Ishikawa (cell line): ENCODE results near the gene CDKN2A.

Source experiments
- CEBPB ChIP-seq: IDR thresholded peaks from 2 replicates; pipeline ENCODE4 v1.6.1; 2012
- CREB1 ChIP-seq: IDR thresholded peaks from 2 replicates; pipeline ENCODE4 v1.6.1; 2012; ENCODE audit warnings: low read depth
- EGR1 ChIP-seq: IDR thresholded peaks from 2 replicates; pipeline ENCODE4 v1.6.1; 2012
- EP300 ChIP-seq: IDR thresholded peaks from 2 replicates; pipeline ENCODE4 v1.6.1; 2012; ENCODE audit warnings: borderline replicate concordance
- FOXM1 ChIP-seq: IDR thresholded peaks from 2 replicates; pipeline ENCODE4 v1.6.1; 2012; ENCODE audit warnings: low read depth, borderline replicate concordance
- NFIC ChIP-seq: IDR thresholded peaks from 2 replicates; pipeline ENCODE4 v1.6.1; 2012
- RAD21 ChIP-seq: IDR thresholded peaks from 2 replicates; pipeline ENCODE4 v1.6.1; 2012; ENCODE audit warnings: low read depth
- REST ChIP-seq: IDR thresholded peaks from 2 replicates; pipeline ENCODE4 v1.6.1; 2012; ENCODE audit warnings: low read depth, mild to moderate bottlenecking
- TAF1 ChIP-seq: IDR thresholded peaks from 2 replicates; pipeline ENCODE4 v1.6.1; 2012; ENCODE audit warnings: low read depth, mild to moderate bottlenecking
- TCF12 ChIP-seq: IDR thresholded peaks from 2 replicates; pipeline ENCODE4 v1.6.1; 2012; ENCODE audit warnings: low read depth
- TEAD4 ChIP-seq: IDR thresholded peaks from 2 replicates; pipeline ENCODE4 v1.6.1; 2012
- USF1 ChIP-seq: IDR thresholded peaks from 2 replicates; pipeline ENCODE4 v1.6.1; 2012
- YY1 ChIP-seq: IDR thresholded peaks from 2 replicates; pipeline ENCODE4 v1.6.1; 2012; ENCODE audit warnings: low read depth
- ZBTB7A ChIP-seq: IDR thresholded peaks from 2 replicates; pipeline ENCODE4 v1.6.1; 2012; ENCODE audit warnings: low read depth
- TF ChIP-seq, protein P1 (sequence below): IDR thresholded peaks from 2 replicates; pipeline ENCODE4 v1.6.1; 2012

Gene CDKN2A

DNA sequence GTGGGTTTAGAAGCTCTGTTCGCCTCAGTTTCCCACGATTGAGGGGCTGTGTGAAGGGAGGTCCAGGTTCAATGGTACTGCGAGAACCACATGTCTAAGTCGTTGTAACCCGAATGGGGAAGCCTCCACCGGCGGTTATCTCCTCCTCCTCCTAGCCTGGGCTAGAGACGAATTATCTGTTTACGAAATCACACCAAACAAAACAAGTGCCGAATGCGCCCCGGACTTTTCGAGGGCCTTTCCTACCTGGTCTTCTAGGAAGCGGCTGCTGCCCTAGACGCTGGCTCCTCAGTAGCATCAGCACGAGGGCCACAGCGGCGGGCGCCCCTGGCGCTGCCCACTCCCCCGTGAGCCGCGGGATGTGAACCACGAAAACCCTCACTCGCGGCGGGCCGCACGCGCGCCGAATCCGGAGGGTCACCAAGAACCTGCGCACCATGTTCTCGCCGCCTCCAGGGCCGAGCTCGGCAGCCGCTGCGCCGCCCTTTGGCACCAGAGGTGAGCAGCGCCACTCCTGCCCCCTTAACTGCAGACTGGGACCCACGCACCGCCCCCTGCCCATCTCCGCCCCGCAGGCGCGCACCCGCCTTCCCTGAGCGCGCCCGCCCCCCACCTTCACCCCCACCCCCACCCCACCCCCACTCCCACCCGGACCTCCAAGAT lies at the start of gene CDKN2A:
Gene CDKN2A (minus strand): TSS at position 500 of the 663 bp plus-strand sequence.
- no peak for TF ChIP-seq CEBPB
- no peak for TF ChIP-seq TEAD4
- peak; percentile 3; the same call in 1 of the 2 replicates for TF ChIP-seq RAD21
- no peak for TF ChIP-seq NFIC
- TF ChIP-seq USF1, result no peak
- no peak for TF ChIP-seq YY1
- no peak for TF ChIP-seq REST
- TF ChIP-seq FOXM1, result no peak
- TF ChIP-seq TCF12, result 0 out of 2 replicates have a peak, but pooled peaks have one; percentile 0
- TF ChIP-seq, protein P1, sequence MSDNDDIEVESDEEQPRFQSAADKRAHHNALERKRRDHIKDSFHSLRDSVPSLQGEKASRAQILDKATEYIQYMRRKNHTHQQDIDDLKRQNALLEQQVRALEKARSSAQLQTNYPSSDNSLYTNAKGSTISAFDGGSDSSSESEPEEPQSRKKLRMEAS, result peak; percentile 42; the same call in 1 of the 2 replicates
- TF ChIP-seq EGR1, result no peak
- no peak for TF ChIP-seq EP300
- peak; percentile 75; the same call in 1 of the 2 replicates for TF ChIP-seq TAF1
- no peak for TF ChIP-seq CREB1
- TF ChIP-seq ZBTB7A, result no peak; the same call in 1 of the 2 replicates

- TF ChIP-seq YY1, result no peak
- TF ChIP-seq EP300, result no peak
- TF ChIP-seq, protein P1, result no peak
- TF ChIP-seq NFIC, result no peak
- no peak for TF ChIP-seq USF1
- no peak for TF ChIP-seq TEAD4
- no peak for TF ChIP-seq TCF12
- TF ChIP-seq ZBTB7A, result no peak
- no peak for TF ChIP-seq TAF1
- no peak for TF ChIP-seq EGR1
- TF ChIP-seq FOXM1, result no peak
- TF ChIP-seq RAD21, result no peak
- TF ChIP-seq CEBPB, result no peak
- no peak for TF ChIP-seq REST
- TF ChIP-seq CREB1, result no peak
Measured at GRCh38 chr9:22043928-22044327, 49.7 kb upstream of the CDKN2A start.

GRCh38 chr9:22041775-22042174 lies 47.6 kb upstream of the CDKN2A start:
- TF ChIP-seq CEBPB (no peak), NFIC (peak; percentile 70), ZBTB7A (no peak), RAD21 (no peak), YY1 (peak; percentile 37; the same call in 1 of the 2 replicates), TEAD4 (peak; percentile 56; the same call in 1 of the 2 replicates), EGR1 (no peak), TAF1 (no peak), CREB1 (no peak), EP300 (no peak; the same call in 1 of the 2 replicates), TCF12 (peak; percentile 79), FOXM1 (no peak), USF1 (no peak), REST (no peak)
- TF ChIP-seq, protein P1, result no peak; the same call in 1 of the 2 replicates
